IPS-11a (cell line): ENCODE data around the gene KPNA1.

Experiments
- H3K4me3 ChIP-seq: one replicate; pipeline ENCODE4 v1.5.1; 2013; ENCODE audit warnings: low read depth, low read length, control low read depth

KPNA1 gene

GRCh38 chr3:122514123-122515019 is at the start of gene KPNA1:
Gene KPNA1 (minus strand): TSS chr3:122514939. CDS start chr3:122496565, 18,374 bp downstream.
- H3K4me3 ChIP-seq, result peak within 1 kb of the TSS; percentile 81

GRCh38 chr3:122564155-122564912 is 49.6 kb upstream of the KPNA1 start, which contains the start of the genes DTX3L and PARP9:
Gene DTX3L (plus strand): TSS chr3:122564338. CDS start chr3:122564427, 89 bp downstream.
Gene PARP9 (minus strand): TSS chr3:122564300. CDS start chr3:122559620, 4,680 bp downstream.
- peak within 1 kb of the TSS; percentile 65 for H3K4me3 ChIP-seq

- H3K4me3 ChIP-seq, result peak overlapping the region; percentile 65
Observed at GRCh38 chr3:122563717-122564025, 48.9 kb upstream of the KPNA1 start.

- H3K4me3 ChIP-seq, result no peak overlapping the region
Observed at GRCh38 chr3:122562923-122563716, 48.4 kb upstream of the KPNA1 start.

GRCh38 chr3:122560680-122561079 is 45.9 kb upstream of the KPNA1 start:
- H3K4me3 ChIP-seq, result no peak overlapping the region

- H3K4me3 ChIP-seq, result no peak overlapping the region
Observed at GRCh38 chr3:122559906-122560305, 45.2 kb upstream of the KPNA1 start.

- H3K4me3 ChIP-seq, result no peak overlapping the region
Observed at GRCh38 chr3:122558605-122559004, 43.9 kb upstream of the KPNA1 start.

GRCh38 chr3:122557356-122557755 is 42.6 kb upstream of the KPNA1 start:
- no peak overlapping the region for H3K4me3 ChIP-seq

GRCh38 chr3:122555275-122556071 is 40.7 kb upstream of the KPNA1 start:
- H3K4me3 ChIP-seq, result no peak overlapping the region

- H3K4me3 ChIP-seq, result no peak overlapping the region
Observed at GRCh38 chr3:122553171-122553570, 38.4 kb upstream of the KPNA1 start.

GRCh38 chr3:122548619-122549018 is 33.9 kb upstream of the KPNA1 start:
- no peak overlapping the region for H3K4me3 ChIP-seq

GRCh38 chr3:122548076-122548475 is 33.3 kb upstream of the KPNA1 start:
- no peak overlapping the region for H3K4me3 ChIP-seq

- H3K4me3 ChIP-seq, result no peak overlapping the region
Observed at GRCh38 chr3:122546151-122546550, 31.4 kb upstream of the KPNA1 start.

GRCh38 chr3:122538956-122539490 is 24.3 kb upstream of the KPNA1 start:
- H3K4me3 ChIP-seq, result no peak overlapping the region

- no peak overlapping the region for H3K4me3 ChIP-seq
Observed at GRCh38 chr3:122536632-122537001, 21.9 kb upstream of the KPNA1 start.

GRCh38 chr3:122535964-122536631 is 21.4 kb upstream of the KPNA1 start:
- no peak overlapping the region for H3K4me3 ChIP-seq

GRCh38 chr3:122533931-122534334 is 19.2 kb upstream of the KPNA1 start:
- H3K4me3 ChIP-seq, result no peak overlapping the region

- H3K4me3 ChIP-seq, result no peak overlapping the region
Observed at GRCh38 chr3:122533480-122533879, 18.7 kb upstream of the KPNA1 start.

GRCh38 chr3:122530164-122530563 is 15.4 kb upstream of the KPNA1 start:
- H3K4me3 ChIP-seq, result no peak overlapping the region

- no peak overlapping the region for H3K4me3 ChIP-seq
Observed at GRCh38 chr3:122523317-122523716, 8.6 kb upstream of the KPNA1 start.
